KBM-7 (cell line): ENCODE results near the gene GRHL3.

Source experiments
- DNase-seq: peaks from one replicate; pipeline ENCODE4 v3.0.0-alpha.2; 2015
- in situ Hi-C: fragments of 300-500 bp; cut with MboI; formaldehyde crosslinking; loops from 2 replicates; pipeline ENCODE4 v1.14.3; 2020; ENCODE audit warnings: low sequenced_read_pairs, low pct_unique_long_range_greater_than_20kb, mixed read lengths

GRHL3 gene

GRCh38 chr1:24311741-24312140, 7.4 kb upstream of the GRHL3 start:
- in situ Hi-C loops = no loop called here
- no peak for DNase-seq

- no peak for DNase-seq
- in situ Hi-C loops = no loop called here
These were observed 3.8 kb upstream of the GRHL3 start for GRCh38 chr1:24315391-24315790.

GRCh38 chr1:24316645-24317044, 2.5 kb upstream of the GRHL3 start:
- peak; percentile 20 for DNase-seq
- in situ Hi-C loops = no loop called here

GRCh38 chr1:24317081-24317480, 2.1 kb upstream of the GRHL3 start:
- in situ Hi-C loops = no loop called here
- no peak for DNase-seq

- in situ Hi-C loops = no loop called here
These were observed 1.1 kb upstream of the GRHL3 start for GRCh38 chr1:24317956-24318614.

GRCh38 chr1:24318615-24319311, 394 bp upstream of the GRHL3 start:
- in situ Hi-C loops = no loop called here
- no peak for DNase-seq

More at GRCh38 chr1:24317956-24318614, 1.1 kb upstream of the GRHL3 start:
- no peak for DNase-seq

- DNase-seq = no peak
- in situ Hi-C loops = no loop called here
These were observed 805 bp downstream of the GRHL3 start for GRCh38 chr1:24319962-24320361.

- DNase-seq = no peak
- in situ Hi-C loops = no loop called here
These were observed 2.0 kb downstream of the GRHL3 start for GRCh38 chr1:24321126-24321525.

GRCh38 chr1:24321697-24322469, 2.7 kb downstream of the GRHL3 start:
- in situ Hi-C loops = no loop called here
- DNase-seq = peak; percentile 84

- DNase-seq = no peak
- in situ Hi-C loops = no loop called here
These were observed 3.5 kb downstream of the GRHL3 start for GRCh38 chr1:24322470-24323177.

GRCh38 chr1:24323281-24323680, 4.1 kb downstream of the GRHL3 start:
- in situ Hi-C loops = no loop called here

GRCh38 chr1:24324903-24325302, 5.7 kb downstream of the GRHL3 start:
- DNase-seq = no peak
- in situ Hi-C loops = no loop called here

More at GRCh38 chr1:24323281-24323680, 4.1 kb downstream of the GRHL3 start:
- no peak for DNase-seq

GRCh38 chr1:24325587-24326449, 6.7 kb downstream of the GRHL3 start:
- in situ Hi-C loops = no loop called here
- DNase-seq = no peak

GRCh38 chr1:24327486-24327885, 8.3 kb downstream of the GRHL3 start:
- in situ Hi-C loops = no loop called here
- DNase-seq = no peak

GRCh38 chr1:24327891-24328290, 8.7 kb downstream of the GRHL3 start:
- in situ Hi-C loops = no loop called here
- no peak for DNase-seq

GRCh38 chr1:24329331-24329730, 10.2 kb downstream of the GRHL3 start:
- in situ Hi-C loops = no loop called here

GRCh38 chr1:24329797-24330543, 10.8 kb downstream of the GRHL3 start:
- in situ Hi-C loops = no loop called here
- DNase-seq = no peak

More at GRCh38 chr1:24329331-24329730, 10.2 kb downstream of the GRHL3 start:
- DNase-seq = no peak
